ENCODE measurements around the gene OPCML.

Gene OPCML

GRCh38 chr11:132980670-132981069 lies 551.6 kb downstream of the OPCML start:
- H3F3A ChIP-seq (ENCODE audit: insufficient read depth): no peaks in the 10 kb centered on the region
- no peaks in the 10 kb centered on the region for H3K79me2 ChIP-seq (ENCODE audit: insufficient read depth, low read length)
- H3K4me3 ChIP-seq (ENCODE audit: insufficient read depth, low read length, poor library complexity, severe bottlenecking): no peak overlapping the region
- no peak overlapping the region for H3K4me2 ChIP-seq (ENCODE audit: low read depth, low read length, poor library complexity, severe bottlenecking)
- H3K36me3 ChIP-seq (ENCODE audit: low read length): no peaks in the 10 kb centered on the region
- no peaks in the 10 kb centered on the region for H3K9me2 ChIP-seq (replicated peaks; ENCODE audit: insufficient read depth, low read length)
- H3K9me3 ChIP-seq (ENCODE audit: insufficient read depth, low read length): no peaks in the 10 kb centered on the region
- no peak overlapping the region for H2AFZ ChIP-seq (ENCODE audit: low read depth, low read length, severe bottlenecking)
- H3K27ac ChIP-seq (ENCODE audit: low read depth, low read length): no peak overlapping the region
- no peak overlapping the region for H3K9ac ChIP-seq (ENCODE audit: low read length)
- TF ChIP-seq CTCF (IDR thresholded peaks at IDR 0.05; ENCODE audit: insufficient read depth, low read length, poor library complexity, severe bottlenecking): no peak
- no peak for TF ChIP-seq EZH2phosphoT487 (conservative IDR thresholded peaks at IDR 0.05; ENCODE audit: low read length)
- no peaks in the 10 kb centered on the region for H4K20me1 ChIP-seq (ENCODE audit: low read depth, low read length)
- H3K27me3 ChIP-seq (ENCODE audit: low read length): no peaks in the 10 kb centered on the region

- no peak overlapping the region for H3K27ac ChIP-seq (ENCODE audit: low read depth, low read length)
These were observed 554.6 kb downstream of the OPCML start for GRCh38 chr11:132977746-132978145.

GRCh38 chr11:132977241-132977640 lies 555.1 kb downstream of the OPCML start:
- no peak overlapping the region for H3K4me3 ChIP-seq (ENCODE audit: insufficient read depth, low read length, poor library complexity, severe bottlenecking)
- no peaks in the 10 kb centered on the region for H3K9me2 ChIP-seq (replicated peaks; ENCODE audit: insufficient read depth, low read length)
- H3F3A ChIP-seq (ENCODE audit: insufficient read depth): no peaks in the 10 kb centered on the region
- H3K36me3 ChIP-seq (ENCODE audit: low read length): no peaks in the 10 kb centered on the region
- H3K9me3 ChIP-seq (ENCODE audit: insufficient read depth, low read length): no peaks in the 10 kb centered on the region
- no peak overlapping the region for H2AFZ ChIP-seq (ENCODE audit: low read depth, low read length, severe bottlenecking)
- TF ChIP-seq CTCF (IDR thresholded peaks at IDR 0.05; ENCODE audit: insufficient read depth, low read length, poor library complexity, severe bottlenecking): no peak
- TF ChIP-seq EZH2phosphoT487 (conservative IDR thresholded peaks at IDR 0.05; ENCODE audit: low read length): no peak
- H3K79me2 ChIP-seq (ENCODE audit: insufficient read depth, low read length): no peaks in the 10 kb centered on the region
- no peaks in the 10 kb centered on the region for H4K20me1 ChIP-seq (ENCODE audit: low read depth, low read length)
- no peaks in the 10 kb centered on the region for H3K27me3 ChIP-seq (ENCODE audit: low read length)
- no peak overlapping the region for H3K9ac ChIP-seq (ENCODE audit: low read length)
- no peak overlapping the region for H3K4me2 ChIP-seq (ENCODE audit: low read depth, low read length, poor library complexity, severe bottlenecking)
- no peak overlapping the region for H3K27ac ChIP-seq (ENCODE audit: low read depth, low read length)

More at GRCh38 chr11:132977746-132978145, 554.6 kb downstream of the OPCML start:
- no peak for TF ChIP-seq EZH2phosphoT487 (conservative IDR thresholded peaks at IDR 0.05; ENCODE audit: low read length)
- no peak for TF ChIP-seq CTCF (IDR thresholded peaks at IDR 0.05; ENCODE audit: insufficient read depth, low read length, poor library complexity, severe bottlenecking)
- no peaks in the 10 kb centered on the region for H4K20me1 ChIP-seq (ENCODE audit: low read depth, low read length)
- no peaks in the 10 kb centered on the region for H3K9me2 ChIP-seq (replicated peaks; ENCODE audit: insufficient read depth, low read length)
- H3K4me2 ChIP-seq (ENCODE audit: low read depth, low read length, poor library complexity, severe bottlenecking): no peak overlapping the region
- H3K4me3 ChIP-seq (ENCODE audit: insufficient read depth, low read length, poor library complexity, severe bottlenecking): no peak overlapping the region
- H3K79me2 ChIP-seq (ENCODE audit: insufficient read depth, low read length): no peaks in the 10 kb centered on the region
- no peak overlapping the region for H2AFZ ChIP-seq (ENCODE audit: low read depth, low read length, severe bottlenecking)
- H3K27me3 ChIP-seq (ENCODE audit: low read length): no peaks in the 10 kb centered on the region
- no peak overlapping the region for H3K9ac ChIP-seq (ENCODE audit: low read length)
- no peaks in the 10 kb centered on the region for H3F3A ChIP-seq (ENCODE audit: insufficient read depth)
- no peaks in the 10 kb centered on the region for H3K36me3 ChIP-seq (ENCODE audit: low read length)
- no peaks in the 10 kb centered on the region for H3K9me3 ChIP-seq (ENCODE audit: insufficient read depth, low read length)
